ENCODE data around the gene DENND10.

GRCh38 chr10:119095640-119096039 lies 8.3 kb upstream of the DENND10 start:
- no peak for TF ChIP-seq SUZ12 (IDR thresholded peaks at IDR 0.05; ENCODE audit: extremely low read depth, insufficient read depth, insufficient read length)
- no peak for TF ChIP-seq ZNF274 (IDR thresholded peaks at IDR 0.05; ENCODE audit: low read depth, low read length)

All from NT2/D1 (cell line).